Gastroesophageal sphincter (tissue), 4 donors: Measurements from ENCODE around the gene UGT2B7. TPM values are rescaled to one million over a fixed set of nuclear protein-coding genes. Genes with fewer than 3 reads are reported as not detected.
"Not testable (repeated sequence)": the region's sequence is repeated elsewhere in the genome, so short reads cannot be mapped to it uniquely, and the experiment has no call there.

Experiments used
- ATAC-seq: fragments of 150-250 bp; one replicate; pipeline ENCODE4 v1.9.1; 2016; ENCODE audit warnings: mild to moderate bottlenecking, moderate library complexity
- H3K27ac ChIP-seq, 4 donors: fragments of 200-600 bp; sonication (generic) in 3 of 4; 1 replicate in 3 of 4; 2 replicates in 1 of 4; pipeline ENCODE4 v1.5.1; 2016 to 2019
- H3K27me3 ChIP-seq: fragments of 200-600 bp; sonication (generic); one replicate; pipeline ENCODE4 v1.5.1; 2019
- H3K36me3 ChIP-seq, 2 donors: fragments of 200-600 bp; sonication (generic); one replicate each; pipeline ENCODE4 v1.5.1; 2019; ENCODE audit warnings: control low read depth in 1 of 2
- H3K4me1 ChIP-seq, 3 donors: fragments of 200-600 bp; sonication (generic); 1 replicate in 2 of 3; 2 replicates in 1 of 3; pipeline ENCODE4 v1.5.1; 2016 to 2019; ENCODE audit warnings: control low read depth in 2 of 3
- H3K4me3 ChIP-seq, 2 donors: fragments of 200-600 bp; sonication (generic); one replicate each; pipeline ENCODE4 v1.5.1; 2019; ENCODE audit warnings: mild to moderate bottlenecking in 1 of 2, moderate library complexity in 1 of 2
- H3K9me3 ChIP-seq, 3 donors: fragments of 200-600 bp; sonication (generic); one replicate each; pipeline ENCODE4 v1.5.1; 2017 to 2019; ENCODE audit warnings: control low read depth in 2 of 3
- EP300 ChIP-seq: sonication (generic); formaldehyde crosslinking; IDR thresholded peaks from one replicate; pipeline ENCODE4 v1.6.1; 2017; ENCODE audit warnings: antibody characterized with exemption, mild to moderate bottlenecking
- POLR2A ChIP-seq, 2 donors: fragments of 450-650 bp; IDR thresholded peaks; one replicate each; pipeline ENCODE4 v1.6.1; 2017; ENCODE audit warnings: antibody characterized with exemption in 2 of 2, mild to moderate bottlenecking in 2 of 2, moderate library complexity in 1 of 2
- POLR2AphosphoS5 ChIP-seq: sonication (generic); formaldehyde crosslinking; IDR thresholded peaks from one replicate; pipeline ENCODE4 v1.6.1; 2017; ENCODE audit warnings: antibody characterized with exemption
- WGBS, 2 donors: methylation state at CpG; one replicate each; pipeline ENCODE4 v1.1.5; 2018; ENCODE audit warnings: low coverage in 1 of 2; 5-methylcytosine and 5-hydroxymethylcytosine counted together
- total RNA-seq, 4 donors: library from RNA; depleted of rRNA; stranded (reverse); fragments of >200 nt; gene quantifications; one replicate each; pipeline ENCODE4 v1.1.0, GENCODE V29; 2016
- TF ChIP-seq, protein P1 (sequence below), 4 experiments: fragments of 200-600 bp in 2 of 4; fragments of 450-650 bp in 2 of 4; sonication (generic) in 1 of 4; IDR thresholded peaks; one replicate each; pipeline ENCODE4 v1.5.1; 2017 to 2019; ENCODE audit warnings: antibody characterized with exemption in 4 of 4, mild to moderate bottlenecking in 2 of 4, moderate library complexity in 2 of 4

Gene UGT2B7
- total RNA-seq, result not detected

DNA sequence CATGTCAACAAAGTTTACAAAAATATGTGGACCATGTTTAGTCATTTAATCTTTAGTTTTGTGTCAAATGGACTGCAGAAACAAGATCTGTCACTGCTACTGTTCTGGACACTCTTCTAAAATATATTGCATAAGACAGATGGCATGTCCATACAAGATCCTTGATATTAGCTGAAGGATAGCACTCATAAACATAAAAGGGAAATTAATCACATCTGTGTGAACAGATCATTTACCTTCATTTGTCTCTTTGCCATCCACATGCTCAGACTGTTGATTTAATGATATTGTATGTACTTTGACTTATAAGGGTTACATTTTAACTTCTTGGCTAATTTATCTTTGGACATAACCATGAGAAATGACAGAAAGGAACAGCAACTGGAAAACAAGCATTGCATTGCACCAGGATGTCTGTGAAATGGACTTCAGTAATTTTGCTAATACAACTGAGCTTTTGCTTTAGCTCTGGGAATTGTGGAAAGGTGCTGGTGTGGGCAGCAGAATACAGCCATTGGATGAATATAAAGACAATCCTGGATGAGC is at the start of gene UGT2B7:
Gene UGT2B7, plus strand, starts transcription at position 364 of the 546 bp plus-strand sequence. Its CDS starts 47 bp downstream, at position 411.
- H3K36me3 ChIP-seq, result no peaks in the 10 kb centered on the region
- TF ChIP-seq, protein P1, sequence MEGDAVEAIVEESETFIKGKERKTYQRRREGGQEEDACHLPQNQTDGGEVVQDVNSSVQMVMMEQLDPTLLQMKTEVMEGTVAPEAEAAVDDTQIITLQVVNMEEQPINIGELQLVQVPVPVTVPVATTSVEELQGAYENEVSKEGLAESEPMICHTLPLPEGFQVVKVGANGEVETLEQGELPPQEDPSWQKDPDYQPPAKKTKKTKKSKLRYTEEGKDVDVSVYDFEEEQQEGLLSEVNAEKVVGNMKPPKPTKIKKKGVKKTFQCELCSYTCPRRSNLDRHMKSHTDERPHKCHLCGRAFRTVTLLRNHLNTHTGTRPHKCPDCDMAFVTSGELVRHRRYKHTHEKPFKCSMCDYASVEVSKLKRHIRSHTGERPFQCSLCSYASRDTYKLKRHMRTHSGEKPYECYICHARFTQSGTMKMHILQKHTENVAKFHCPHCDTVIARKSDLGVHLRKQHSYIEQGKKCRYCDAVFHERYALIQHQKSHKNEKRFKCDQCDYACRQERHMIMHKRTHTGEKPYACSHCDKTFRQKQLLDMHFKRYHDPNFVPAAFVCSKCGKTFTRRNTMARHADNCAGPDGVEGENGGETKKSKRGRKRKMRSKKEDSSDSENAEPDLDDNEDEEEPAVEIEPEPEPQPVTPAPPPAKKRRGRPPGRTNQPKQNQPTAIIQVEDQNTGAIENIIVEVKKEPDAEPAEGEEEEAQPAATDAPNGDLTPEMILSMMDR (IDR thresholded peaks at IDR 0.05), result no peak
- TF ChIP-seq EP300, result no peak
- no peak for TF ChIP-seq POLR2AphosphoS5
- no peak for TF ChIP-seq POLR2A (IDR thresholded peaks at IDR 0.05)
- no peak for ATAC-seq
- H3K27me3 ChIP-seq, result no peaks in the 10 kb centered on the region
- no peak within 1 kb of the TSS for H3K27ac ChIP-seq
- H3K4me3 ChIP-seq, result no peak within 1 kb of the TSS
- no peaks in the 10 kb centered on the region for H3K4me1 ChIP-seq
- H3K9me3 ChIP-seq, result no peaks in the 10 kb centered on the region

DNA sequence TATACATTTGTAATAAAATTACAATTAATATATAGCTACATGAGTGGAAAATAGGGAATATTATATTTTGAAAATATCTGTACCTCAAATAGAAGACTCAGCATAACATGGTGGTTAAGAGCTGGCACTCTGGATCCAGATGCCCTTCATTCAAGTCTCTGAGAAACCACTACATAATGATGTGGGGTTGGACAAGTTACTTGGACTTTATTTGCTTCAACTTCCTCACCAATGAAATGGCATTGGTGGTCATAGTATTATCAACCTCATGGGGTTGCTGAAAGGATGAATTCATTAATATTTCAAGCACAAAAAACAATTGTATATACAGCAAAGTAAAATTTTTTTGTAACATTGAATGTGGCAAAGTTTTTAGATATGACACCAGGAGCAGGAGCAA is 46.4 kb upstream of the UGT2B7 start:
- Histone ChIP-seq H3K27ac (no peak overlapping the region), H3K4me3 (no peak overlapping the region), H3K27me3 (no peaks in the 10 kb centered on the region), H3K36me3 (no peaks in the 10 kb centered on the region), H3K9me3 (no peaks in the 10 kb centered on the region), H3K4me1 (no peaks in the 10 kb centered on the region)
- ATAC-seq, result no peak
- TF ChIP-seq POLR2AphosphoS5 (no peak), EP300 (no peak), POLR2A (IDR thresholded peaks at IDR 0.05) (no peak)
- TF ChIP-seq, protein P1 (IDR thresholded peaks at IDR 0.05), result no peak

GRCh38 chr4:69050853-69051575 is 45.3 kb upstream of the UGT2B7 start:
- 67 to 70% methylated on average over 4 to 10 of the region's 12 CpGs for WGBS, 2 donors
- not testable (repeated sequence) for H3K4me3 ChIP-seq, H3K36me3 ChIP-seq, H3K27me3 ChIP-seq, H3K4me1 ChIP-seq, ATAC-seq, H3K27ac ChIP-seq, H3K9me3 ChIP-seq

GRCh38 chr4:69051576-69051943 is 44.7 kb upstream of the UGT2B7 start:
- no peak for ATAC-seq

GRCh38 chr4:69053309-69053885 is 42.9 kb upstream of the UGT2B7 start:
- not testable (repeated sequence) for H3K27ac ChIP-seq, H3K27me3 ChIP-seq, H3K4me3 ChIP-seq, ATAC-seq, H3K4me1 ChIP-seq, H3K9me3 ChIP-seq, H3K36me3 ChIP-seq
- WGBS, 2 donors, result 79 to 81% methylated on average over 3 to 7 of the region's 7 CpGs

More at GRCh38 chr4:69051576-69051943, 44.7 kb upstream of the UGT2B7 start:
- Histone ChIP-seq H3K27me3 (no peaks in the 10 kb centered on the region), H3K36me3 (no peaks in the 10 kb centered on the region), H3K9me3 (no peaks in the 10 kb centered on the region), H3K4me1 (no peaks in the 10 kb centered on the region), H3K4me3 (no peak overlapping the region), H3K27ac (no peak overlapping the region)
- TF ChIP-seq POLR2AphosphoS5, result no peak
- TF ChIP-seq, protein P1 (IDR thresholded peaks at IDR 0.05), result no peak
- no peak for TF ChIP-seq EP300
- TF ChIP-seq POLR2A (IDR thresholded peaks at IDR 0.05), result no peak
- 83 to 90% methylated on average over 1 to 4 of the region's 4 CpGs for WGBS, 2 donors

DNA sequence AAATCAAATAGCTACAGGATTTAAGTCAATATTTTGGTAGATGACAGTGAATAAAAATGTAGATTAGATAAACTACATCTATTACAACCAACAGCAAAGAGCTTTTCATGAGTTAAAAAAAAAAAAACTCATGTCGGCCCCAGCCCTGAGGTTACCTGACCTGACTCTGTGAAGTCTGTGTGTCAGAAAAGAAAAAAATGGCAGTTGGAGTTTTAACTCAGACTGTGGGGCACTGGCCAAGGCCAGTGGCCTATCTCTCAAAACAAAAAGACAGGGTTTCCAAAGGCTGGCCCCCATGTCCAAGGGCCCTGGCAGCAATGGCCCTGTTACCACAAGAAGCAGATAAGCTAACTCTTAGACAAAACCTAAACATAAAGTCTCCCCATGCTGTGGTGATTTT is 42.2 kb upstream of the UGT2B7 start:
- H3K36me3 ChIP-seq, H3K27ac ChIP-seq, H3K9me3 ChIP-seq, H3K27me3 ChIP-seq, ATAC-seq, H3K4me1 ChIP-seq, H3K4me3 ChIP-seq: not testable (repeated sequence)
- 20 to 94% methylated on average over 1 of the region's 1 CpG for WGBS, 2 donors
